HUDEP-2 (cell line): Measurements from ENCODE around the gene INO80E.
A peak's percentile ranks its signal among the peaks of the same experiment; 100 is the strongest.
"Not testable (repeated sequence)": the region's sequence is repeated elsewhere in the genome, so short reads cannot be mapped to it uniquely, and the experiment has no call there.

Experiments used
- DNase-seq, 76 experiments: peaks; one replicate each; lab custom pipeline; 2025; ENCODE audit not compliant: unreplicated experiment in 76 of 76; lab: John Stamatoyannopoulos, UW

Gene INO80E

DNA sequence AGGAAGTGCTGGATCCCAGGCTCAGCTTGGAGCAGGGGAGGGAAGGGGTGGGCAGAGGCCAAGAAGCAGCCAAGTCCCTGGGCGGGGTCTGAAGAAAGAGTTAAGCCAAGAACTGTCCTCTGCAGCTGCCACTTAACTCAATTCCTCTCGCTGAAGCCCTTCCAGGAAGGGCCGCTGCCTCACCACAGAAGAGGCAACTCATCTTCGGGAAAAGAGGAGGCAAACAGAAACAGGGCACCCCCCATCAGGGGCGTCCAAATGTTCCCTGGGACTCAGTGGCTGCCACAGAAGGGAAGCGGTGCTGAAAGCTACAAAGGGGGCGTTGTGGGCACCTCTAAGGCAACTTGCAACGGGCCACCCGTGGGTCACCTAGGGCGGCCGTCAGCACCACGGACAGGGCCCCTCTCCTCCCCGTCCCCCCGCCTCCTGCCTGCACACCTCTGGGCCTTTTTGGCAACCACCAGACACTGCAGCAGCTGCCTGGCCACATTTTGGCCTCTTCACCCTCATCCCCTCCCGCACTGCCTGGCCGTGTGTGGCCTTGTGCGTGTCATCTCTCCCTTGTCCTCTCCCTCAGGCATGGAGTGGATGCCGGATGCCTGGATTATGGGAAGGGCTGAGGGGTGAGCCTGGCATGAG, 32.5 kb downstream of the INO80E start:
- peak in 9 of 76 experiments; percentile 6 to 33 (median 15) for DNase-seq

DNA sequence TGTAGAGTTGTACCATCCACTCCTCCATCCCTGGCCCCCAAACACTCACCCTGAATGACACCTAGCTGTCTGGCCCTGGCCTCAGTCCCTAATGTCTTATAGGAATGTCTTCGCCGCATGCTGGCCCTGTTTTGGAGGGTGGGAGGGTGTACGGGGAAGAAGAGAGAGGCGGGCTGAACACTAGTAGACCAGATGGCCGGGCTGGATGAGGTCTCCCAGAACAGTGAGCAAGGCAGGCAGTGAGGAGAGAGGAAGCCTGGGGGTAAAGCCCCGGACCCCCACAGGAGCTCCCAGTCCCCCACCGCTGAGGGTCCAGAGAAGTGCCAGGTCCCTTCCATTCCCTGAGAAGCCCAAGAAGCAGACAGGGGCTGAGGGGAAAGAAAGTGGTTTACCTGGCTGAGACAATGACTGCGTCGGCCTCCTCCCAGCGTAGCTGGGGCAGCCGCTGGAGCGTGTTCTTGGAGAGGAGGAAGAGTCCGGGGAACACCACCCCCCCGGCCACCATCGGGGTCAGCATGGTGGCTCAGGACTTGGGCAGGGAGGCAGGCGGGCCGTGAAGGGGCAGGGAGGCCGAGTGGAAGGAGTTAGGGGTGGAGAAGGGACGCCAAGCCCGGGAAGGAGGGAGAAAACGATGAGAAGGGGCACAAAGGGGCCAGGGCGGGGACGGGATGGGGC, 34.1 kb downstream of the INO80E start:
- no peak for DNase-seq

DNA sequence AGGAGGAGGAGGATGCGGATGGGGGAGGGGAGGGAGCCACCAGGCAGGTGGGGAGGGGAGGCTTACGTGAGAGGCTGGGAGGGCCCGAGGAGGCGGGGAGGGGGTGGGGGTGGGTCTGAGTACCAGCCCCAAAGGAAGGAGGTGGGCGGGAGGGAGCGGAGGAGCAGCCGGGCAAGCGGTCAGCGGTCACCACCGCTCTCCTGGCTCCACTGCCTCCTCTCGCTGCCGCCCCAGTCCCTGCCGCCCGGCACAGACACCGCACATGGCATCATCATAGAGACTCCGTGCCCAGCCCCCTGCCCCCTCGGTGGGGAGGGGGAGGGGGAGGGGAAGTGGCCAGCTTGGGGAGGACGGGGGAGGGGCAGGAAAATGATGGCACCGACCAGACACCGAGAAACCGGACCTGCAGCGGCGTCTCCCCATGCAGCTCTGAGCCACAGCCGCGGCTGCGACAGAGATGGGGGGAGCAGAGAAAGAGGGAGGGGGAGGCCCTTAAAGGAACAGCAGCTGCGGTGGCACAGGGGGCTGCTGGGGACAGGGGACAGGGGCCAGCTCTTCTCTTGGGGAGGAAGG, 34.9 kb downstream of the INO80E start, which contains the start of gene TLCD3B:
TLCD3B (minus strand) TSS at position 431 of the 573 bp plus-strand sequence. CDS start 744 bp downstream, outside the sequence.
- no peak for DNase-seq

DNA sequence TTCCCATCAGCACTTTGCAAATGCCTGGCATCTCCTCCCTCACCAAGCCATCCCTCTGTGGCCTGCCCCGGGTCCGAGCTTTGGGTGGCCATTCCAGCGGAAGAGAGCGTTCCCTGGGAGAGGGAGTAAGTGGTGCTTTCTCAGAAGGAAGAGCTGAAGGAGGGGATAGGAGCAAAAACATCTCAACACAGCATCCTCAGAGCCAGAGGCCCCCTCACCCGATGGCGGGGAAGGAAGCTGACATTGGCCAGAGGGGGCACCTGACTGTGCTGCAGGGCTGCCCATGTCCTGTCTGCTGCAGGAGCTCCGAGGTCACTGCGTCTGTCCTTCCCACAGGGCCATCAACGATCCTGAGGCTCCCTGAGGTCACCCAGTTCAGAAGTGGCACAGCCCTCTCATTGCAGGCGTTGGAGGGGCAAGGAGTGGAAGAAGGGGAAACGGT, 35.5 kb downstream of the INO80E start:
- DNase-seq, result no peak

DNA sequence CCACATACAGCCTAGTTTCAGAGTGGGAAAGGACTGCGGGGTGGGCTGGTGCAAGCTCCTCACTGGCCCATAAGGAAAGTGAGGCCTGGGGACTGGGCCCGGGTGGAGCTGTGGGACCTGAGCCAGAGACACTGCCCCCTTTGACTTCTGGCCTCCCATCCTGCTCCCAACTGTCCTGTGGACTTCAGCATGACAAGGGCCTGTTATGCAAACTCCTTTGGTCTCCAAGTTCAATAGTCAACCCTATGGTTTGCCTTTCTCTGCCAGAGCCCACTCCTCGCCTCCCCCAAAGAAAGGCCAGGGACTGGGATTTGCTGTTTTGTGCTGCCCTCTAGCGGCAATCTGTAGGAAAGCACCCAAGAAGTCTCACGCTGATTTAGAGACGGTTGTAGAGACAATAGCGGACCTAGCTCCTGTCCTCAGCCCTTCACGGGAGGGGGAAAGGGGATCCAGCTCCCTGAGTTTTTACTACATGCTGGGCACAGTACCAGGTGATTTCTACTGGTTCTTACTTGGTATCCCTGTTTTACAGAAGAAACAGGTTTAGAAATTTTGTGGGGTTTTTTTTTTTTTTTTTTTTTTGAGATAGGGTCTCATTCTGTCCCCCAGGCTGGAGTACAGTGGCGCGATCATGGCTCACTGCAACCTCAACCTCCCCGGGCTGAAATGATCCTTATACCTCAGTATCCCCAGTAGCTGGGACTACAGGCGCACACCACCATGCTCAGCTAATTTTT, 36.2 kb downstream of the INO80E start:
- peak in 53 of 76 experiments; percentile 8 to 67 (median 35) for DNase-seq

DNA sequence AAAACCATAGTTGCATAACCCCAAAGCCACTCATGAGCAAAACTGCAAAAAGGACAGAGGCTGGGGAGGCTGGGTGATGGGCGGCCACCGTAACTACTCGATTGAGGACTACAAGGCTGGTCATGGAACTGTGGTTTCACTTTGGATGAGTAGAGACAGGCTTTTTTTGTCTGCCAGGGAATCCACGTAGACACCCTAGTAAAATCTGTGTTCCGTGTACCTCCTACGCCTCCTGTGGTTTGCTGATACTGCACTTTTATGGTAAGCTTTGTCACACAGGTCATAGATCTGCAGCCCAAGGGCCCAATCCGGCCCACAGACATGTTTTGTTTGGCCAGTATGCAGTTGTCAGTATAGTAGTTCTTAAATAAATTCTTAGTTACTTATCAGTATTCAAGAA, 37.2 kb downstream of the INO80E start:
- DNase-seq, result peak in 2 of 76 experiments; percentile 17 to 22

DNA sequence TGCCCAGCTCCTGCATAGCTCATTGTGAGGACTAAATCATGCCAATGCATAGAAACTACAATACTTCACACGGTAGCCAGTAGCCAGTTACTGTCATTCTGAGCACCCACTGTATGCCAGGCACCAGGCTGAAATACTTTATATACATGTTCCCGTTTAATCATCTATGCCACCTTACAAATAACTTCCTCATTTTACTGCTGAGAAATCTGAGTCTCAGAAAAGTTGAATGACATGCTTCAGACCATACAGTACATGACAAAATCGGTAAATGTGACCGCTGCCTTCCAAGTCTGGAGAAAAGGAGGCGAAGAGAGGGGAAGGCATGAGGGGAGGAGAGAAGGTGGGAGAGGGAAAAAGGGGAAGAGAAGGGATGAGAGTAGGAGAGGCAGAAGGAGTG, 44.2 kb downstream of the INO80E start:
- no peak for DNase-seq

DNA sequence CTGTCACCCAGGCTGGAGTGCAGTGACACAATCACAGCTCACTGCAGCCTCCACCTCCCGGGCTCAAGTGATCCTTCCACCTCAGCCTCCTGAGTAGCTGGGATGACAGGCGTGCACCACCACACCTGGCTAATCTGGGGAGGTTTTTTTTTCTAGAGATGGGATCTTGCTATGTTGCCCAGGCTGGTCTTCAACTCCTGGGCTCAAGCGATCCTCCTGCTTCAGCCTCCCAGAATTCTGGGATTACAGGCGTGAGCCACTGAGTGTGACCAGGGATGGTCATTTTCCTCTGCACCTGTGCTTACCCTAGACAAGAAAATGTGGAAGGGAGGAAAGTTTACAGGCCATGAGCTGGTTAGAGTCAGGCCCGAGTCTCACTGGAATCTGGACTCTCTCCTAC, 44.6 kb downstream of the INO80E start:
- not testable (repeated sequence) for DNase-seq

DNA sequence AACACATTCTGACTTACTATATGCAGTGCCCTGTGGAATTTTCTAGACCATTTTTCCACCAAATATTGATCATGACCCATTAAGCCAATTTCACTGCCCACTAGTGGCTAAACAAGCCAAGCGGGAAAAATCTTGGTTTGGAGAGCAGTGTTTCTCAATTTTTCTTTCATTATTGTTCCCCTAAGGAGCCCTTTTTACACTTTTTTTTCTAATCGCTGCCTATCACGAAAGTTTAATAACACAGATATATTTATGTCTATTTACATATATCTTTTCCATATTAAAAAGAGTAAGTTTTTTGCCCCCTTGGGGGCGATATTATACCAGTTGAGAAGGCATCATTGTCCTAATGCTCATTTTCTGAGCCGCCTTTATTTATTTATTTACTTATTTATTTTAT, 45.8 kb downstream of the INO80E start:
- DNase-seq, result peak in 7 of 76 experiments; percentile 12 to 29 (median 21)

DNA sequence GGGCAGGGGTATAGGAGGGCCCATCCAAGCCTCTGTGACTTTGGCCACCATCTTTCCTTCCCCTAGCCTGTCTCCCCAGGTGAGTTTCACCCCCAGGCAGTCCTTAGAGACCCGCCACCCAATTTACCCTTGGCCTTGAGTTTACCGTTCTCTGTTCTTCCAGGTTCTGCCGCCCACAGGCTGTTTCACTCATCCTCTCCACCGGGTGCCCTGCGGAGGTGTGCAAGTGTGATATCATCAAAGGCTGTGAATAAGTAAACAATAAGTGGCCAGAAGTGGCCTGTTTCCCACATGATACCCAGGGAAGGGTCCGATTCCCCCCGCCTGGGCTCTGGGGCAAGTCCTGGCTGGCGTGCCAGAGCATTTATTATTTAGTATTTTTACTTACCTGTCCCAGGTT, 50.1 kb downstream of the INO80E start:
- no peak for DNase-seq

DNA sequence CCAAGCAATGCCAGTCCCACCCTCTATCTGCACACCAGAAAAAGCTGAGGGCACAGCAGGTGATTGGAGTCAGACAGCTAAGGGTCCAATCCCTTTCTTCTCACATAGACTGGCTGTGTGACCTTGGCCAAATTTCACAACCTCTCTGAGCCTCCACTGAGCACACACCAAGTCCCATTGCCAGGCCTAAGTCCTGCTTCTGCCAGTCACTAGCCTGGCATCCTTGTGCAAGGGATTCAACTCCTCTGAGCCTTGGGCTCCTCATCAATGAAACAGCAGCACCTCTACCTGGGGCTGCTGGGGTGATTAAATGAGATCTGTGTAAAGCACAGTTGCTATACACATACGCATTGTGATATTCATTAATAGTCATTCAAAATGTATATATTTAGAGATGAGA, 50.5 kb downstream of the INO80E start:
- no peak for DNase-seq

DNA sequence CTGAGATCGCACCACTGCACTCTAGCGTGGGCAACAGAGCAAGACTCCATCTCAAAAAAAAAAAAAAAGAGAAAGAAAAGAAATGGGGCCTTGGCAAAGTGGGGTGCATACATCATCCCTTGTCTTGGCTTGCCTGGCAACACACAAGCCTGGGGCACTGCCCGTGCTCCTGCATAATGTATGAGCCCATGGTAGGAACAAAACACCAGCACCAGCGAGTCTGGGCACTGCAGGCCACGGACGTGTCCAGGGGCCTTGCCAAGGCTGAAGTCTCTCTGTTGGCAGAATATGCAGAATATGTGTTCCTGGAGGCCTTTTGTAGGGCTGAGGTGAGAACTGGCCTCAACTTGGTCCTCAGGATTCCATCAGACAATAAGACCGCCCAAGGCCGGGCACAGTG, 53.8 kb downstream of the INO80E start:
- DNase-seq, result no peak

DNA sequence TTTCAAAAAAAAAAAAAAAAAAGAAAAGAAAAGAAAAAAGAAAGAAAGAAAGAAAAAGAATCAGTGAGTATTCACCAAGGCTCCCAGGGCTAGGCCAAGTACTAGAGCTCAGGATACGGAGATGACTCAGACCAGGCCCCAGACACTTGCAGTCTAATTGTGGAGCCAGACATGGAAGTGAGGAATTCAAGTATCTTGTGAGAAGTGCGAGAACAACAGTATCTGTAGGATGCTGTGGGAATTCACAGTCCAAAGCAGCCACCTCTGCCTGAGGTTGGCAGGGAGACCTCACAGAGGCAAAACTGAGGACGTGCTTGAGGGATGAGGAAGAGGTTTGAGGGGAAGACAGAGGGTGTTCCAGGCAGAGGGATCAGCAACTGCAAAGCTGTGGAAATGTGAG, 55.5 kb downstream of the INO80E start:
- DNase-seq, result no peak

DNA sequence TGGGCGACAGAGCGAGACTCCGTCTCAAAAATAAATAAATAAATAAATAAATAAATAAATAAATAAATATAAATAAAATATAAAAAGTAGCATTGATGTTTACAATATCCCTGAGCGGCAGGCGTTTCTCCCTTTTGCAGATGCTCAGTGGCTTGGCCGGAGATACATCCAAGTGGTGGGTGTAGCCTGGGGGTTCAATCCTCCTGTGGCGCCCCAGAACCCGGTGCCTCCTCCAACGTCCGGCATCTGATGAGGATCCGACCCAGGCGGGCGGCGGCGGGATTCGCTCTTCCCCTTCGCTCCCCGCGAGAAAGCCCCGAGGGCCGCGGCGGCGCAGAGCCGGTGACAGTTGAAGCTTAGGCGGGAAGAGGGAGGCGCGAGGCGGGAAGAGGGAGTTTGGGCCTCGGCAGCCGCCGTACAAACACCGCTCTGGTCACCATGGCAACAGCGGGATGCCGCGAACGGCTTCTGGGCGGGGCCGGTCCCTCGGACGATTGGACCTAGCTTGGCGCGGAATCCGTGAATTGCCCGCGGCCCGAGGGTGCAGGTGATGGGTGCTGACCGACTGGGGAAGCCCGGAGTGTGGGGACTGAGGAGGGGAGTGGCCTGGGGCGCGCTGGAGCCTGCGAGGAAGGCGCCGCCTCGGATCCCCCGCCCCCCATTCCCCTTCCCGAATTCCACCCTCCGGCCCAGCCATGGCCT, 56.8 kb downstream of the INO80E start:
- DNase-seq, result peak in 74 of 76 experiments; percentile 50 to 95 (median 88)

DNA sequence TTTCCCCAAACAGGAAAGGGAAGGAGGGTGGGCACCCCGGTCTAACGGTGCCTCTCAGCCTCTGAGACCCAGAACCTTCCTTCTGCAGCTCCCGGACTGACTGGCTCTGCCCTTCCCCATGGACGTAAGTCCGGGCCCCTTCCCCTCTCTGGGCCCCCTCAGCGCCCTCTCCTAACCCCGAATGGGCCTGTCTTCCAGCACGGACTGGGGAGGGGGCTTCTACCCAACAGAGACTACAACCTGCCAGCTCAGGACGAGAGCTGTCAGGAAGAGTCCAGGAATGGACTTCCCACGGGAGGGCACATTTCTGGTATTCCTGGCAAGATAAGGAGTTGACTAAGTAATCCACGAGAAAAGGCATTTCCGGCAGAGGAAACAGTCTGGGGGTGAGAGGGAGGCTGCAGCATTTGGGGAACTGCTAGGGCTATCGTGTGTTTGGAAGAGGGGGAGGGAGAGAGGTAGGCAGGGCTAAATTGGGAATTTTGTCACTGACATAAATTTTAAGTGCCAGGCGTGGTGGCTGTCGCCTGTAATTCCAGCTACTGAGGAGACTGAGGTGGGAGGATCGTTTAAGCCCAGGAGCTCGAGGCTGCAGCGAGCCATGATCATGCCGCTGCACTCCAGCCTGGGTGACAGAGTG, 57.5 kb downstream of the INO80E start:
- no peak for DNase-seq

DNA sequence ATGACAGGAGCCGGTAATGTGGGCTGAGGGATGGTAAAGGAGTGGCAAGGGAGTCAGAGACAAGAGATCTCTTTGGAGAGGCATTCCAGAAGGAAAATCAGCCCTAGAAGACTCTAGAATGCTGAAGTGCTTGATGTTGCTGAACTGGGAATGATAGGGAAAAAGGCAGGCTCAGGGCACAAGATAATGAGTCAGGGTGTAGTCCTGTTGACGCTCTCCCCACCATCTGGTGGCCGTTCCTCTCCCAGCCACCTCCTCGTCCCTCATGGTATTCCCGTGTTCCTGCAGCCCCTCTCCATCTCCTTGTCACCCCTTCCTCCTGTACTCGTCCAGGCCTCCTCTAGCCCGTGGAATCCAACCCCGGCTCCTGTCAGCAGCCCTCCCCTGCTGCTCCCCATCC, 58.4 kb downstream of the INO80E start:
- DNase-seq, result no peak

DNA sequence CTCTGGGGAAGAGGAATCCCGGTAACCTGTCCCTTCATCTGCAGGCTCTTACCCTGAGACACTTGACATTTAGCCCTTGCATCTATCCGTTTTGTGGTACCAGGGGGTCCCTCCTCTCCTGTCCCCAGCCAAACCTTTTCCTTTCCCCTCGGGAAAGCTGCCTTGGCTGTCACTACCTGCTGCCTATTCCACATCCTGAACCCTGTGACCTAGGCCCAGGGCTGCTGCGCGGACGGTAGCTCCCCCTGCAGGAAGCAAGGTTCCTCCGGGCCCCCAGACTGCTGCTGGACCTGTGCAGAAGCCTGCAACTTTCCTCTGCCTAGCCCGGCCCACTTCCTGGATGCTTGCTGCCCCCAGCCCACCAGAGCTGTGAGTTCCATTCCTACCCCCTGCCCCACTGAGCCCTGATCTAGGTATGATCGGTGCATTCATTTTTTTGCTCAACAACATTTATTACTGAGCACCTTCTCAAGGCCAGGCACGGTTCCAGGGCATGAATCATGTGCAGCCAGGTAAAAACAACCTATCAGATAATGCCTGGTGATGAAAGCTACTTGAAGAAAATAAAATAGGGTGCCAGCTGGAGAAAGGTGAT, 59.0 kb downstream of the INO80E start:
- peak in 44 of 76 experiments; percentile 6 to 56 (median 30) for DNase-seq
